OCI-LY7 (cell line): ENCODE measurements around the gene SNCAIP. TPM values are rescaled to one million over a fixed set of nuclear protein-coding genes. Genes with fewer than 3 reads are reported as not detected.

ENCODE experiments used
- BruUV-seq: library from RNA; stranded (reverse); fragments of 400-500 nt; replicated peaks from 2 replicates; lab custom pipeline; 2021; lab: Mats Ljungman, UMichigan
- CTCF ChIA-PET: fragments of 300-600 bp; sonication (Branson Sonifier 250); formaldehyde crosslinking; loops from one replicate; lab custom pipeline; 2022; ENCODE audit warnings: antibody characterized with exemption; ENCODE audit not compliant: unreplicated experiment; lab: Charles Lee
- POLR2A ChIA-PET: fragments of 300-600 bp; sonication (Branson Sonifier 250); formaldehyde crosslinking; loops from one replicate; lab custom pipeline; 2022; ENCODE audit warnings: antibody characterized with exemption; lab: Charles Lee
- DNase-seq: peaks from one replicate; pipeline ENCODE4 v3.0.0-alpha.2; 2015; ENCODE audit warnings: low spot score
- H2AFZ ChIP-seq: fragments of 200-600 bp; sonication (generic), shearing (Covaris generic); 2 replicates; pipeline ENCODE4 v1.6.1; 2014; ENCODE audit warnings: mild to moderate bottlenecking, antibody characterized with exemption, low read length, moderate library complexity
- H3K27ac ChIP-seq: fragments of 200-600 bp; sonication (generic); 2 replicates; pipeline ENCODE4 v1.5.1; 2014; ENCODE audit warnings: mixed run types, low read depth, mild to moderate bottlenecking, moderate library complexity, low read length, inconsistent platforms; ENCODE audit not compliant: poor library complexity, severe bottlenecking
- H3K36me3 ChIP-seq: fragments of 200-600 bp; sonication (generic); 2 replicates; pipeline ENCODE4 v1.6.1; 2014; ENCODE audit warnings: mild to moderate bottlenecking, antibody characterized with exemption, low read length, moderate library complexity, mixed read lengths; ENCODE audit not compliant: insufficient read depth
- H3K4me1 ChIP-seq: fragments of 200-600 bp; sonication (generic); 2 replicates; pipeline ENCODE4 v1.5.1; 2014; ENCODE audit warnings: mild to moderate bottlenecking, low read length; ENCODE audit not compliant: insufficient read depth, poor library complexity, severe bottlenecking
- H3K4me2 ChIP-seq: fragments of 200-600 bp; sonication (generic); 2 replicates; pipeline ENCODE4 v1.6.1; 2014; ENCODE audit warnings: mild to moderate bottlenecking, low read length
- H3K4me3 ChIP-seq: fragments of 200-600 bp; sonication (generic); 2 replicates; pipeline ENCODE4 v1.5.1; 2014; ENCODE audit warnings: mild to moderate bottlenecking, low read depth, low read length; ENCODE audit not compliant: poor library complexity, severe bottlenecking
- H3K79me2 ChIP-seq: fragments of 200-600 bp; sonication (generic); 2 replicates; pipeline ENCODE4 v1.6.1; 2016; ENCODE audit warnings: low read depth, mild to moderate bottlenecking, low read length, moderate library complexity, mixed read lengths; ENCODE audit not compliant: insufficient read depth
- H3K9me2 ChIP-seq: fragments of 200-600 bp; sonication (generic); 2 replicates; pipeline ENCODE4 v1.6.1; 2016; ENCODE audit warnings: mild to moderate bottlenecking, low read length, mixed read lengths; ENCODE audit not compliant: insufficient read depth
- H3K9me3 ChIP-seq: fragments of 200-600 bp; sonication (generic); 2 replicates; pipeline ENCODE4 v1.6.1; 2014; ENCODE audit warnings: mild to moderate bottlenecking, mixed run types, low read length, mixed read lengths
- H4K20me1 ChIP-seq: fragments of 200-600 bp; sonication (generic); 2 replicates; pipeline ENCODE4 v1.6.1; 2014; ENCODE audit warnings: mild to moderate bottlenecking, antibody characterized with exemption, low read length, moderate library complexity, mixed read lengths; ENCODE audit not compliant: insufficient read depth
- EZH2phosphoT487 ChIP-seq: fragments of 200-600 bp; sonication (generic); IDR thresholded peaks from 2 replicates; pipeline ENCODE4 v1.6.1; 2018; ENCODE audit warnings: low read depth, borderline replicate concordance, mild to moderate bottlenecking, mixed run types, antibody characterized with exemption, low read length, moderate library complexity, mixed read lengths
- intact Hi-C: fragments of 100-400 bp; cut with micrococcal nuclease; formaldehyde crosslinking; loops from one replicate; pipeline ENCODE4 v1.10.0; 2022; ENCODE audit not compliant: unreplicated experiment
- total RNA-seq, 2 experiments: library from RNA; depleted of rRNA in 1 of 2; stranded (reverse); fragments of >200 nt in 1 of 2; shearing (Covaris generic) in 1 of 2; gene quantifications; 2 replicates each; pipeline ENCODE4 v1.2.3, GENCODE V29; 2014 to 2022
- TF ChIP-seq, protein P1 (sequence below): fragments of 200-600 bp; sonication (generic); conservative IDR thresholded peaks from 2 replicates; pipeline ENCODE4 v1.5.1; 2014; ENCODE audit warnings: mild to moderate bottlenecking, antibody characterized with exemption, low read length, moderate library complexity, mixed read lengths

Gene SNCAIP
- total RNA-seq, 2 experiments from 2014 or later, result not detected

DNA sequence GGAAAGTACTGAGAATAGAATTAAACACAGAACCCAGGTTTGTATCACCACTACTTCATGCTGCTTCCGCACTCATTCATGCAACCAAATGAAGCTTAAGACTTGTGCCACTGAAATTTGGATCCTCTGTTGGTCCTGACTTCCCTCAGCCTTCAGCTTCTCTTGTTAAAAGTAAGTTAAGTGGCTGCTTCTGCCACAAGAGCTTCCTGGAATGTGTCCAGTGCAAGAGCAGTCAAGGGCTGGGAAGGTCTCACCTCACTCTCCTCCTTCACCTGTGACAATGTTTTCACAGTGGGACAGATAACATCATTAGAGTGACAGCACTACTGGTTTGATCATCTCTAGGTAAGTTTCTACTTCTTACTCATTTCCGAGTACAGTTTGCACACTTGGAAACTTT, 7.9 kb downstream of the SNCAIP start:
- Histone ChIP-seq H3K4me2 (no peak overlapping the region), H3K9me3 (no peaks in the 10 kb centered on the region), H3K4me3 (no peak overlapping the region), H4K20me1 (no peaks in the 10 kb centered on the region), H3K79me2 (no peaks in the 10 kb centered on the region), H3K36me3 (no peaks in the 10 kb centered on the region), H3K9me2 (no peaks in the 10 kb centered on the region), H3K4me1 (no peaks in the 10 kb centered on the region), H2AFZ (no peak overlapping the region), H3K27ac (no peak overlapping the region)
- ChIA-PET CTCF (no interaction called here), POLR2A (interaction anchor here (1.0 to 1.1 kb wide), 2 partner anchors 10 to 17 kb away, joined by 3 read pairs; no protein-coding TSS in a partner anchor)
- no peak for TF ChIP-seq EZH2phosphoT487
- TF ChIP-seq, protein P1, sequence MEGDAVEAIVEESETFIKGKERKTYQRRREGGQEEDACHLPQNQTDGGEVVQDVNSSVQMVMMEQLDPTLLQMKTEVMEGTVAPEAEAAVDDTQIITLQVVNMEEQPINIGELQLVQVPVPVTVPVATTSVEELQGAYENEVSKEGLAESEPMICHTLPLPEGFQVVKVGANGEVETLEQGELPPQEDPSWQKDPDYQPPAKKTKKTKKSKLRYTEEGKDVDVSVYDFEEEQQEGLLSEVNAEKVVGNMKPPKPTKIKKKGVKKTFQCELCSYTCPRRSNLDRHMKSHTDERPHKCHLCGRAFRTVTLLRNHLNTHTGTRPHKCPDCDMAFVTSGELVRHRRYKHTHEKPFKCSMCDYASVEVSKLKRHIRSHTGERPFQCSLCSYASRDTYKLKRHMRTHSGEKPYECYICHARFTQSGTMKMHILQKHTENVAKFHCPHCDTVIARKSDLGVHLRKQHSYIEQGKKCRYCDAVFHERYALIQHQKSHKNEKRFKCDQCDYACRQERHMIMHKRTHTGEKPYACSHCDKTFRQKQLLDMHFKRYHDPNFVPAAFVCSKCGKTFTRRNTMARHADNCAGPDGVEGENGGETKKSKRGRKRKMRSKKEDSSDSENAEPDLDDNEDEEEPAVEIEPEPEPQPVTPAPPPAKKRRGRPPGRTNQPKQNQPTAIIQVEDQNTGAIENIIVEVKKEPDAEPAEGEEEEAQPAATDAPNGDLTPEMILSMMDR, result no peak
- intact Hi-C loops, result no loop called here
- no peak for DNase-seq
- BruUV-seq, result no TSS peak

DNA sequence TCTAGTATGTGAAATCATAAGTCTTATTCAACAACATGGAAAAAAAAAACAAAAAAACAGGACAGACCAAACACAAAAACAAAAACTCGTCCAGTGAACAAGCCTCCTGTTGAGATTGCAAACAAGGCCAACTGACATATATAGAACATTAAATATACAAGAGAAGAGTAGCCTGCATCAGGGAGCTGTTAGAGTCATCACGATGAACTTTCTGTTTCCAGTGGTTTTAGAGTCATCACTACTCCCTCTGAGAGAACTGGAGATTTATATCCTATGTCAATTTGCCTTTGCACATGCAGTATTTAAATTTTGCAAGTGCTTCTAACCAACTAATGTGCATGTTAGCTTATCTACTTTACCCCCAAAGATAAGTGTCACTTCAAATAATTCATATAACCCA, 9.9 kb downstream of the SNCAIP start:
- DNase-seq, result no peak
- H2AFZ ChIP-seq, result no peak overlapping the region
- BruUV-seq, result no TSS peak
- TF ChIP-seq, protein P1, result no peak
- TF ChIP-seq EZH2phosphoT487, result no peak
- H3K9me3 ChIP-seq, result no peaks in the 10 kb centered on the region
- H3K4me1 ChIP-seq, result no peaks in the 10 kb centered on the region
- CTCF ChIA-PET, result no interaction called here
- no peaks in the 10 kb centered on the region for H3K36me3 ChIP-seq
- POLR2A ChIA-PET, result interaction anchor here (1.0 kb wide), 1 partner anchor 20 kb away, joined by 3 read pairs; no protein-coding TSS in a partner anchor
- H3K27ac ChIP-seq, result no peak overlapping the region
- H3K4me2 ChIP-seq, result no peak overlapping the region
- H3K79me2 ChIP-seq, result no peaks in the 10 kb centered on the region
- H4K20me1 ChIP-seq, result no peaks in the 10 kb centered on the region
- no peak overlapping the region for H3K4me3 ChIP-seq
- intact Hi-C loops, result no loop called here
- H3K9me2 ChIP-seq, result no peaks in the 10 kb centered on the region

DNA sequence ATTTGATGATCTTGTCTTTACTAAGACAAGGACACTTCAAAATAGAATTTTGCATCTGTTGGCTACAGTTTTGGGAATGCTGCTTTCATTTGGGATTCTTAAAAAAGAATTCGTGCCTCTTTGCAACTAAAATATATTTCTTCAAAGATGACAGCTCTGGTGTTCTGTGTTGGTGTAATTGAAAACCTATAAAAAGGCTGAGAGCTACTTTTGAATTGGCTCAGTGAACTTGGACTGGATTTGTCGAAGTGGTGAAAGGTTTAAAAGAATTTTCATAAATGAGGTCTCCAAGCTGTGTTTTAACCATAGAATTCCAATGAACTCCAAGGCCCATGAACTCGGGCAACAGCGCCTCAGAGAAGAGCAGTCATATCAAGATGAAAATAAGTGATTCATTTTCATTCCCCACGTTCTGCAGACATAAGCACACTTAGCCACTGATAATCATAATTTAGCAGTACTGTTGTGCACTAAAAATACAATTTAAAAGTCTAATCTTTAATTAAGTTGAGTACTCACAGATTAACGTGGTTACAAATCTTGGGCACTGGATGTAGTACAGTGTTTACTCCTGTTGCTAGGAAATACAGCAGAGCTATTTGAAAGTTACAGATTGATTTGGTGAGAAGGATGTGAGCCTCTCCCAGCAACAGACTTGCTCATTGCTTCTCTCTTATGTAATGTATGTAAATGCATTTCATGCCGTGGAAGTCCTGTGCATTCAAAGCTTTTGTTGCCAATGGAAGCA, 10.9 kb downstream of the SNCAIP start:
- Histone ChIP-seq H3K79me2 (no peaks in the 10 kb centered on the region), H3K4me3 (no peak overlapping the region), H3K27ac (no peak overlapping the region), H3K9me2 (no peaks in the 10 kb centered on the region), H4K20me1 (no peaks in the 10 kb centered on the region), H3K4me2 (no peak overlapping the region), H3K36me3 (no peaks in the 10 kb centered on the region), H3K9me3 (no peaks in the 10 kb centered on the region), H3K4me1 (no peaks in the 10 kb centered on the region), H2AFZ (no peak overlapping the region)
- TF ChIP-seq, protein P1, result no peak
- TF ChIP-seq EZH2phosphoT487, result no peak
- intact Hi-C loops, result no loop called here
- POLR2A ChIA-PET, result no interaction called here
- no peak for DNase-seq
- no TSS peak for BruUV-seq
- CTCF ChIA-PET, result no interaction called here
